ENCODE results near the gene ING5. TPM values are rescaled to one million over a fixed set of nuclear protein-coding genes. Genes with fewer than 3 reads are reported as not detected.

Gene ING5
- total RNA-seq, 1 experiment from 2014 or later = 45.9 TPM

GRCh38 chr2:241762933-241763369, 61.1 kb downstream of the ING5 start:
- Histone ChIP-seq H3K9ac (ENCODE audit: low read length) (no peak overlapping the region), H3K9me3 (ENCODE audit: control insufficient read depth in 1 of 2, insufficient read depth in 1 of 2, low read depth in 1 of 2, low read length in 2 of 2) (no peaks in the 10 kb centered on the region), H3K4me3 (replicated peaks in 1 of 2; ENCODE audit: low read depth in 1 of 2, low read length in 2 of 2) (no peak overlapping the region), H3K4me1 (ENCODE audit: control insufficient read depth in 1 of 2, insufficient read depth in 2 of 2, low read length in 2 of 2) (no peaks in the 10 kb centered on the region), H3K4me2 (ENCODE audit: low read length) (no peak overlapping the region), H3K27ac (ENCODE audit: low read depth, low read length) (no peak overlapping the region), H2AFZ (ENCODE audit: low read depth, low read length, poor library complexity, severe bottlenecking) (no peak overlapping the region), H3K79me2 (ENCODE audit: insufficient read depth, low read length) (no peaks in the 10 kb centered on the region), H3K9me2 (ENCODE audit: insufficient read depth) (no peaks in the 10 kb centered on the region), H3K27me3 (ENCODE audit: insufficient read depth, low read length) (no peaks in the 10 kb centered on the region), H4K20me1 (ENCODE audit: insufficient read depth) (no peaks in the 10 kb centered on the region), H3K36me3 (ENCODE audit: control insufficient read depth in 1 of 2, insufficient read depth in 2 of 2, low read length in 2 of 2) (peaks cover 9 to 15% of the 10 kb centered on the region in 2 experiments; a peak in 3 of 4 replicates)
- TF ChIP-seq CEBPB (IDR thresholded peaks at IDR 0.05; ENCODE audit: low read depth) (no peak), RAD21 (IDR thresholded peaks at IDR 0.05; ENCODE audit: low read depth) (no peak), JUND (IDR thresholded peaks at IDR 0.05) (no peak), POLR2A (IDR thresholded peaks at IDR 0.05; ENCODE audit: borderline replicate concordance, extremely low read depth, insufficient read depth, insufficient read length) (no peak), FOSL1 (IDR thresholded peaks at IDR 0.05; ENCODE audit: low read depth) (no peak), ZNF274 (IDR thresholded peaks at IDR 0.05; ENCODE audit: low read depth, low read length) (no peak), SP1 (IDR thresholded peaks at IDR 0.05; ENCODE audit: low read depth) (no peak)
- TF ChIP-seq, protein P1, sequence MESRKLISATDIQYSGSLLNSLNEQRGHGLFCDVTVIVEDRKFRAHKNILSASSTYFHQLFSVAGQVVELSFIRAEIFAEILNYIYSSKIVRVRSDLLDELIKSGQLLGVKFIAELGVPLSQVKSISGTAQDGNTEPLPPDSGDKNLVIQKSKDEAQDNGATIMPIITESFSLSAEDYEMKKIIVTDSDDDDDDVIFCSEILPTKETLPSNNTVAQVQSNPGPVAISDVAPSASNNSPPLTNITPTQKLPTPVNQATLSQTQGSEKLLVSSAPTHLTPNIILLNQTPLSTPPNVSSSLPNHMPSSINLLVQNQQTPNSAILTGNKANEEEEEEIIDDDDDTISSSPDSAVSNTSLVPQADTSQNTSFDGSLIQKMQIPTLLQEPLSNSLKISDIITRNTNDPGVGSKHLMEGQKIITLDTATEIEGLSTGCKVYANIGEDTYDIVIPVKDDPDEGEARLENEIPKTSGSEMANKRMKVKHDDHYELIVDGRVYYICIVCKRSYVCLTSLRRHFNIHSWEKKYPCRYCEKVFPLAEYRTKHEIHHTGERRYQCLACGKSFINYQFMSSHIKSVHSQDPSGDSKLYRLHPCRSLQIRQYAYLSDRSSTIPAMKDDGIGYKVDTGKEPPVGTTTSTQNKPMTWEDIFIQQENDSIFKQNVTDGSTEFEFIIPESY (IDR thresholded peaks at IDR 0.05; ENCODE audit: extremely low read depth, insufficient replicate concordance, low read length) = no peak
- RAD21 ChIA-PET (ENCODE audit: low non-redundant PET in 1 of 2, low total read pairs in 2 of 2, uncharacterized antibody in 2 of 2, unreplicated experiment in 2 of 2) = no interaction called here
- ATAC-seq (no peak), DNase-seq (ENCODE audit: low read depth, low spot score) (no peak)
- intact Hi-C loops (cut with micrococcal nuclease) = no loop called here
- CTCF ChIA-PET = no interaction called here
- POLR2A ChIA-PET = no interaction called here
- no TSS peak for BruUV-seq (replicated peaks)

GRCh38 chr2:241763551-241764274, 61.9 kb downstream of the ING5 start:
- Histone ChIP-seq H3K4me1 (ENCODE audit: control insufficient read depth in 1 of 2, insufficient read depth in 2 of 2, low read length in 2 of 2) (no peaks in the 10 kb centered on the region), H3K9ac (ENCODE audit: low read length) (no peak overlapping the region), H3K27me3 (ENCODE audit: insufficient read depth, low read length) (no peaks in the 10 kb centered on the region), H3K36me3 (ENCODE audit: control insufficient read depth in 1 of 2, insufficient read depth in 2 of 2, low read length in 2 of 2) (peaks cover 7 to 11% of the 10 kb centered on the region in 2 experiments; a peak in 2 of 4 replicates), H3K4me2 (ENCODE audit: low read length) (no peak overlapping the region), H3K79me2 (ENCODE audit: insufficient read depth, low read length) (no peaks in the 10 kb centered on the region), H4K20me1 (ENCODE audit: insufficient read depth) (no peaks in the 10 kb centered on the region), H3K4me3 (replicated peaks in 1 of 2; ENCODE audit: low read depth in 1 of 2, low read length in 2 of 2) (no peak overlapping the region), H2AFZ (ENCODE audit: low read depth, low read length, poor library complexity, severe bottlenecking) (no peak overlapping the region), H3K27ac (ENCODE audit: low read depth, low read length) (no peak overlapping the region), H3K9me2 (ENCODE audit: insufficient read depth) (no peaks in the 10 kb centered on the region), H3K9me3 (ENCODE audit: control insufficient read depth in 1 of 2, insufficient read depth in 1 of 2, low read depth in 1 of 2, low read length in 2 of 2) (no peaks in the 10 kb centered on the region)
- TF ChIP-seq YY1 (IDR thresholded peaks at IDR 0.05; ENCODE audit: extremely low read depth, insufficient replicate concordance, low read depth, low read length) = no peak
- TF ChIP-seq FOSL1 (IDR thresholded peaks at IDR 0.05; ENCODE audit: low read depth) = no peak
- no peak for TF ChIP-seq TCF7L2 (IDR thresholded peaks at IDR 0.05; ENCODE audit: borderline replicate concordance, extremely low read depth, insufficient read depth, insufficient read length)
- no peak for TF ChIP-seq POLR2A (IDR thresholded peaks at IDR 0.05; ENCODE audit: borderline replicate concordance, extremely low read depth, insufficient read depth, insufficient read length)
- TF ChIP-seq REST (IDR thresholded peaks at IDR 0.05; ENCODE audit: low read depth) = no peak
- no peak for TF ChIP-seq EZH2phosphoT487 (IDR thresholded peaks at IDR 0.05; ENCODE audit: borderline replicate concordance)
- no peak for TF ChIP-seq SIN3A (IDR thresholded peaks at IDR 0.05; ENCODE audit: low read depth)
- no peak for TF ChIP-seq CBX3 (IDR thresholded peaks at IDR 0.05; ENCODE audit: low read depth)
- no peak for TF ChIP-seq EZH2 (IDR thresholded peaks at IDR 0.05)
- no peak for DNase-seq (ENCODE audit: low read depth, low spot score)
- POLR2A ChIA-PET = no interaction called here
- RAD21 ChIA-PET (ENCODE audit: low non-redundant PET in 1 of 2, low total read pairs in 2 of 2, uncharacterized antibody in 2 of 2, unreplicated experiment in 2 of 2) = no interaction called here
- intact Hi-C loops (cut with micrococcal nuclease) = no loop called here
- CTCF ChIA-PET = no interaction called here
- no TSS peak for BruUV-seq (replicated peaks)
- no peak for ATAC-seq
